Transverse colon (tissue), 4 donors: Measurements from ENCODE around the gene HS3ST5. TPM values are rescaled to one million over a fixed set of nuclear protein-coding genes. Genes with fewer than 3 reads are reported as not detected.

Experiments used
- DNase-seq: peaks from one replicate; pipeline ENCODE4 v3.0.0-alpha.2; 2019
- H3K27ac ChIP-seq, 4 donors: fragments of 200-600 bp; sonication (generic); 2 replicates each; pipeline ENCODE4 v1.5.1; 2016 to 2018; ENCODE audit warnings: inconsistent platforms in 4 of 4
- H3K27me3 ChIP-seq: fragments of 200-600 bp; sonication (generic); 2 replicates; pipeline ENCODE4 v1.5.1; 2017; ENCODE audit warnings: inconsistent platforms
- H3K36me3 ChIP-seq, 4 donors: fragments of 200-600 bp; sonication (generic); 2 replicates each; pipeline ENCODE4 v1.5.1; 2017 to 2019; ENCODE audit warnings: inconsistent platforms in 4 of 4
- H3K4me1 ChIP-seq, 4 donors: fragments of 200-600 bp; sonication (generic); 2 replicates each; pipeline ENCODE4 v1.5.1; 2017 to 2020; ENCODE audit warnings: inconsistent platforms in 4 of 4
- H3K4me3 ChIP-seq, 4 donors: fragments of 200-600 bp; sonication (generic); 1 replicate in 1 of 4; 2 replicates in 3 of 4; pipeline versions ENCODE4 v1.5.1 to v1.6.1; 2017 to 2019; ENCODE audit warnings: inconsistent platforms in 4 of 4
- H3K9me3 ChIP-seq, 2 donors: fragments of 200-600 bp; sonication (generic); 2 replicates each; pipeline ENCODE4 v1.5.1; 2017 to 2019; ENCODE audit warnings: inconsistent platforms in 2 of 2
- CTCF ChIP-seq, 5 experiments: fragments of 200-600 bp in 3 of 5; fragments of 450-650 bp in 2 of 5; sonication (generic) in 3 of 5; IDR thresholded peaks; 1 replicate in 2 of 5; 2 replicates in 3 of 5; pipeline ENCODE4 v1.5.1; 2016 to 2017; ENCODE audit warnings: antibody characterized with exemption in 5 of 5, inconsistent platforms in 3 of 5, mild to moderate bottlenecking in 2 of 5, moderate library complexity in 1 of 5
- EP300 ChIP-seq: sonication (generic); formaldehyde crosslinking; IDR thresholded peaks from one replicate; pipeline ENCODE4 v1.6.1; 2017; ENCODE audit warnings: antibody characterized with exemption, low read depth
- POLR2A ChIP-seq: fragments of 450-650 bp; IDR thresholded peaks from one replicate; pipeline ENCODE4 v1.6.1; 2016; ENCODE audit warnings: antibody characterized with exemption, mild to moderate bottlenecking, moderate library complexity
- POLR2AphosphoS5 ChIP-seq, 3 donors: sonication (generic); formaldehyde crosslinking; IDR thresholded peaks; one replicate each; pipeline ENCODE4 v1.6.1; 2016; ENCODE audit warnings: antibody characterized with exemption in 3 of 3
- WGBS, 2 donors: methylation state at CpG; one replicate each; pipeline ENCODE4 v1.1.5; 2018; ENCODE audit warnings: low coverage in 1 of 2; 5-methylcytosine and 5-hydroxymethylcytosine counted together
- in situ Hi-C, 4 donors: fragments of 200-750 bp; cut with MboI; loops; one replicate each; pipeline versions ENCODE4 v1.15.0 to v1.15.1; 2017; ENCODE audit warnings: low sequenced_read_pairs in 3 of 4, low pct_ligation_motif_present in 1 of 4, low pct_unique_long_range_greater_than_20kb in 1 of 4
- intact Hi-C: fragments of 100-400 bp; cut with DNase I; formaldehyde crosslinking; loops from one replicate; pipeline ENCODE4 v1.15.1; 2023; ENCODE audit warnings: low total_unique reads
- total RNA-seq, 4 donors: library from RNA; depleted of rRNA; stranded (reverse); fragments of >200 nt; gene quantifications; one replicate each; pipeline ENCODE4 v1.1.0, GENCODE V29; 2016

HS3ST5 gene
- total RNA-seq, 4 donors from 2014 or later = 0.27 to 0.32 TPM; not detected in 2

DNA sequence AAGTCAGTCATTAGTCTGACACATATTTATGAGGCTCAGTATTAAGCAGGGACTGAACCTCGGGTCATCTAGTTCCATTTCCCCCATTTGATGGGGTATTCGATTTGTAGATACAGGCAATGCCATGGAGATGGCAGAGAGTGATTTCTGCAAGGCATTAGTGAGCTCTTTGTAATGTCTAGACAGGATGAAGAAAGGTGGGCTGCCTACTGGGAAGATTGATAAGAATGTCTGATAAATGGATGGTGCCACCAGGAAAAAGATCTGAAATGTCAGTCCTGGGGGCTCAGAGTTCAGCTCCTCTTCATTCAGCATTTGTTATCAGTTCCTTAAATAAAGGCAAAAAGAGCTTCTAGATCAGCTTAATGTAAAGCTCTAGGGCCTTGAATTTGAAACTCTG lies 51.4 kb downstream of the HS3ST5 start:
- Histone ChIP-seq H3K36me3 (no peaks in the 10 kb centered on the region), H3K27me3 (no peaks in the 10 kb centered on the region), H3K4me3 (no peak overlapping the region), H3K9me3 (no peaks in the 10 kb centered on the region), H3K4me1 (no peaks in the 10 kb centered on the region), H3K27ac (no peak overlapping the region)
- TF ChIP-seq CTCF (IDR thresholded peaks at IDR 0.05) (no peak), POLR2AphosphoS5 (IDR thresholded peaks at IDR 0.05) (no peak), POLR2A (no peak), EP300 (no peak)
- no peak for DNase-seq
- in situ Hi-C loops = no loop called here
- intact Hi-C loops = no loop called here
- 63 to 78% methylated on average over 2 of the region's 2 CpGs for WGBS, 2 donors

DNA sequence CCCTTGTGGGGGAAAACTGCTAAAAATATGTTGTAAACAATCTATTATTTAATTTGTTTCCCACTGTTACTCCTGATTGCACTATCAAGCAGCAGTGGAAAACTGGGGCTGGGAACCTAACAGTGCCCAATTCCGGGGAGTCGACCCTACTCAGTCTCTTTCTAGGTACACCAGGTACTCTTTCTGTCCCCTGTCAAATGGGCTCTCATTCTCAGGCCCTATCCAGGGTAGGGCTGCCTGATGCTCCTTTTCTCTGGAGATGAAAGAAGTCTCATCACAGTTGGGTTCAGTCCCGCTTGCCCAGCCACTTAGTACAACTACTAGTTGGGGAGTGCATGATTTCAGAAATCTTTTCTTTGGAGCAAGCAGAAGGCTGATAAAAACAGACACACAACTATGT lies 52.0 kb downstream of the HS3ST5 start:
- no peaks in the 10 kb centered on the region for H3K9me3 ChIP-seq
- H3K27me3 ChIP-seq = no peaks in the 10 kb centered on the region
- 70 to 91% methylated on average over 2 to 3 of the region's 3 CpGs for WGBS, 2 donors
- TF ChIP-seq POLR2AphosphoS5 (IDR thresholded peaks at IDR 0.05) (no peak), CTCF (IDR thresholded peaks at IDR 0.05) (no peak), EP300 (no peak), POLR2A (no peak)
- DNase-seq = no peak
- intact Hi-C loops = no loop called here
- H3K36me3 ChIP-seq = no peaks in the 10 kb centered on the region
- no peak overlapping the region for H3K27ac ChIP-seq
- no peak overlapping the region for H3K4me3 ChIP-seq
- no peaks in the 10 kb centered on the region for H3K4me1 ChIP-seq
- in situ Hi-C loops = no loop called here

DNA sequence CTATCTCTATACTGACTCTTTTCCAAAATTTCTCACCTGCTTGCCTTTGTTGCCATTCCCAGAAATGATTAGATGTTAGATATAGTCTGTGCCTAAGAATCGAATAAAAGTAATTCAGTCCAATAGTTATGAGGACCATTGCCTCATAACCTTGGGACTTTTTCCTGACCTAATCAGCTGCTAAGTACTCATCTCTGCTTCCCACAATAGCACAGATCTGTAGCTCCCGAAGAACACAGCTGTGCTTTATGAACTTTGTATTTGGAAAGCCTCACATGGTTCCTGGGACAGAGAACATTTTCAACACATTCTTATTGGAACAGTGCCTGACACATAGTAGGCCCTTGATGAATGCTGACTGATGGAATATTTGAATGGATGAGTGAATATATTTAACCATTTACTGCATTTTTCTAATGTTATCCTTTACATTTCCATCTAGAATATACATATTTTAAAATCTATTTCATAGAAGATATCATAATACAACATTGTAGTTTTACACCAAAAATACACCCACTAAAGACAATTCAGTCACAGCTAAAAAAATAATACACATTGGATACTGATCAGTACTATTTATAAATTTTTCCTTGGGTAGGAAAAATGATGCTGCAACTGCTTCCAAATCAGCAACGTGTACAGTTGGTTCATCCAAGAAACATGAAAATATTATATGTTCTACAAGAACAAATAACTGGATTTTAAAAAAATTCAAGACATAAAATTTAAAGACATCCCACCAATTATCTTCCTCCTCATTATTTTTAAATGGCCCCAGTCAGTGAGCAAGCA lies 53.9 kb downstream of the HS3ST5 start:
- Histone ChIP-seq H3K27me3 (no peaks in the 10 kb centered on the region), H3K36me3 (no peaks in the 10 kb centered on the region), H3K9me3 (no peaks in the 10 kb centered on the region), H3K27ac (no peak overlapping the region), H3K4me3 (no peak overlapping the region), H3K4me1 (no peaks in the 10 kb centered on the region)
- TF ChIP-seq POLR2A (no peak), POLR2AphosphoS5 (IDR thresholded peaks at IDR 0.05) (no peak), CTCF (IDR thresholded peaks at IDR 0.05) (no peak)
- intact Hi-C loops = no loop called here
- in situ Hi-C loops = no loop called here
- DNase-seq = no peak
- 76 to 78% methylated on average over 2 to 3 of the region's 3 CpGs for WGBS, 2 donors

GRCh38 chr6:114287461-114287860 lies 55.4 kb downstream of the HS3ST5 start:
- Histone ChIP-seq H3K4me3 (no peak overlapping the region), H3K4me1 (no peaks in the 10 kb centered on the region), H3K27me3 (no peaks in the 10 kb centered on the region), H3K27ac (no peak overlapping the region), H3K9me3 (no peaks in the 10 kb centered on the region), H3K36me3 (no peaks in the 10 kb centered on the region)
- TF ChIP-seq CTCF (IDR thresholded peaks at IDR 0.05) (no peak), EP300 (no peak), POLR2AphosphoS5 (IDR thresholded peaks at IDR 0.05) (no peak), POLR2A (no peak)
- DNase-seq = no peak
- in situ Hi-C loops = no loop called here
- intact Hi-C loops = no loop called here
- 55 to 60% methylated on average over 2 of the region's 2 CpGs for WGBS, 2 donors
